Prostate gland (tissue), 2 donors: ENCODE measurements around the gene GID8. TPM values are rescaled to one million over a fixed set of nuclear protein-coding genes. Genes with fewer than 3 reads are reported as not detected.

Source experiments
- DNase-seq: peaks from one replicate; pipeline ENCODE4 v3.0.0-alpha.2; 2019; ENCODE audit warnings: low spot score
- H3K27ac ChIP-seq, 2 donors: fragments of 200-600 bp; sonication (generic); 2 replicates each; pipeline ENCODE4 v1.5.1; 2017 to 2019
- H3K27me3 ChIP-seq: fragments of 200-600 bp; sonication (generic); replicated peaks from 2 replicates; pipeline ENCODE4 v1.5.1; 2019; ENCODE audit not compliant: insufficient read depth
- H3K36me3 ChIP-seq, 2 donors: fragments of 200-600 bp; sonication (generic); 1 replicate in 1 of 2; 2 replicates in 1 of 2; pipeline versions ENCODE4 v1.5.1 to v1.8.1; 2017 to 2019
- H3K4me1 ChIP-seq: fragments of 200-600 bp; sonication (generic); replicated peaks from 2 replicates; pipeline ENCODE4 v1.5.1; 2019
- H3K4me3 ChIP-seq, 2 donors: fragments of 200-600 bp; sonication (generic); 2 replicates each; pipeline ENCODE4 v1.5.1; 2017 to 2019
- H3K9me3 ChIP-seq: fragments of 200-600 bp; sonication (generic); 2 replicates; pipeline ENCODE4 v1.5.1; 2017
- CTCF ChIP-seq, 4 experiments: fragments of 200-600 bp in 2 of 4; fragments of 450-650 bp in 2 of 4; sonication (generic) in 2 of 4; IDR thresholded peaks; 1 replicate in 3 of 4; 2 replicates in 1 of 4; pipeline ENCODE4 v1.5.1; 2016 to 2019; ENCODE audit warnings: antibody characterized with exemption in 4 of 4, mild to moderate bottlenecking in 2 of 4, moderate library complexity in 2 of 4
- POLR2A ChIP-seq: fragments of 450-650 bp; IDR thresholded peaks from one replicate; pipeline ENCODE4 v1.6.1; 2016; ENCODE audit warnings: antibody characterized with exemption, mild to moderate bottlenecking
- POLR2AphosphoS5 ChIP-seq: sonication (generic); formaldehyde crosslinking; IDR thresholded peaks from one replicate; pipeline ENCODE4 v1.6.1; 2017; ENCODE audit warnings: antibody characterized with exemption
- WGBS: methylation state at CpG from one replicate; pipeline ENCODE4 v1.1.5; 2018; 5-methylcytosine and 5-hydroxymethylcytosine counted together
- intact Hi-C: fragments of 100-400 bp; cut with DNase I; formaldehyde crosslinking; loops from one replicate; pipeline ENCODE4 v1.14.2; 2022
- total RNA-seq, 2 donors: library from RNA; depleted of rRNA; stranded (reverse); fragments of >200 nt; gene quantifications; one replicate each; pipeline ENCODE4 v1.1.0, GENCODE V29; 2016

The GID8 gene
- total RNA-seq, 2 donors from 2014 or later = 38.7 to 42.7 TPM

GRCh38 chr20:62978561-62978943, 40.6 kb downstream of the GID8 start:
- WGBS = 74% methylated on average over 8 of the region's 13 CpGs
- peaks cover 41% of the 10 kb centered on the region for H3K27me3 ChIP-seq

GRCh38 chr20:62979310-62979709, 41.4 kb downstream of the GID8 start:
- Histone ChIP-seq H3K27ac (no peak overlapping the region), H3K9me3 (no peaks in the 10 kb centered on the region), H3K36me3 (no peaks in the 10 kb centered on the region), H3K4me3 (no peak overlapping the region), H3K27me3 (peaks cover 39% of the 10 kb centered on the region), H3K4me1 (no peaks in the 10 kb centered on the region)
- 64% methylated on average over 14 of the region's 14 CpGs for WGBS
- TF ChIP-seq POLR2A = no peak
- no peak for TF ChIP-seq POLR2AphosphoS5
- no peak for TF ChIP-seq CTCF (IDR thresholded peaks at IDR 0.05)
- no peak for DNase-seq
- intact Hi-C loops = no loop called here

More at GRCh38 chr20:62978561-62978943, 40.6 kb downstream of the GID8 start:
- Histone ChIP-seq H3K27ac (no peak overlapping the region), H3K36me3 (no peaks in the 10 kb centered on the region), H3K9me3 (no peaks in the 10 kb centered on the region), H3K4me1 (no peaks in the 10 kb centered on the region), H3K4me3 (no peak overlapping the region)
- no peak for TF ChIP-seq CTCF (IDR thresholded peaks at IDR 0.05)
- TF ChIP-seq POLR2A = no peak
- no peak for TF ChIP-seq POLR2AphosphoS5
- DNase-seq = no peak
- intact Hi-C loops = no loop called here

- H3K4me1 ChIP-seq = no peaks in the 10 kb centered on the region
- DNase-seq = no peak
- H3K9me3 ChIP-seq = no peaks in the 10 kb centered on the region
- H3K36me3 ChIP-seq = no peaks in the 10 kb centered on the region
- H3K27me3 ChIP-seq = peaks cover 34% of the 10 kb centered on the region
- no peak overlapping the region for H3K27ac ChIP-seq
- H3K4me3 ChIP-seq = no peak overlapping the region
- WGBS = 3% methylated on average over 19 of the region's 19 CpGs
- no peak for TF ChIP-seq CTCF (IDR thresholded peaks at IDR 0.05)
- no peak for TF ChIP-seq POLR2A
- TF ChIP-seq POLR2AphosphoS5 = no peak
- intact Hi-C loops = no loop called here
Observed at GRCh38 chr20:62979876-62980373, 42.0 kb downstream of the GID8 start.

GRCh38 chr20:62980380-62980960, 42.5 kb downstream of the GID8 start:
- DNase-seq = no peak
- H3K9me3 ChIP-seq = no peaks in the 10 kb centered on the region
- H3K27me3 ChIP-seq = peaks cover 34% of the 10 kb centered on the region
- H3K4me3 ChIP-seq = no peak overlapping the region
- H3K4me1 ChIP-seq = no peaks in the 10 kb centered on the region
- no peak overlapping the region for H3K27ac ChIP-seq
- intact Hi-C loops = no loop called here
- TF ChIP-seq CTCF (IDR thresholded peaks at IDR 0.05) = no peak
- no peak for TF ChIP-seq POLR2AphosphoS5
- TF ChIP-seq POLR2A = no peak
- 11% methylated on average over 19 of the region's 19 CpGs for whole genome bisulfite sequencing
- no peaks in the 10 kb centered on the region for H3K36me3 ChIP-seq

- H3K9me3 ChIP-seq = no peaks in the 10 kb centered on the region
- TF ChIP-seq POLR2AphosphoS5 (no peak), POLR2A (no peak), CTCF (IDR thresholded peaks at IDR 0.05) (no peak)
- no peaks in the 10 kb centered on the region for H3K4me1 ChIP-seq
- 5% methylated on average over 28 of the region's 28 CpGs for WGBS
- no peak overlapping the region for H3K4me3 ChIP-seq
- intact Hi-C loops = no loop called here
- H3K27me3 ChIP-seq = peaks cover 34% of the 10 kb centered on the region
- no peaks in the 10 kb centered on the region for H3K36me3 ChIP-seq
- DNase-seq = no peak
- no peak overlapping the region for H3K27ac ChIP-seq
Observed at GRCh38 chr20:62980970-62981369, 43.0 kb downstream of the GID8 start.
